ENCODE data around the gene CDC23.

The CDC23 gene

DNA sequence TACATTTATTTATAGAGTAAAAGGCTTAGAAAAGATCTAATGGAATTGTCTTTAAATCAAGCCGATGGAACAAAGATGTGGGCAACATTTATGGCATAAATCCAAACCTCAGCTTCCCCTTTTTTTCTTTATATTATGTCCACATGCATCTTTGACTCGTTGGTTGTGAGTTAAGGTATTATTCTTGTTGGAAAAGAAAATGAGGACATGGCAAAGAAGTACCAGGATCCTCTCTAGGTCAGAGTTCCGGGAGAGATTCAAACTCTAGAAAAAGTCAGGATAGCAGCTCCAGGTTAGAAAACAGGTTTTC, 73.4 kb downstream of the CDC23 start:
- no peak for DNase-seq

DNA sequence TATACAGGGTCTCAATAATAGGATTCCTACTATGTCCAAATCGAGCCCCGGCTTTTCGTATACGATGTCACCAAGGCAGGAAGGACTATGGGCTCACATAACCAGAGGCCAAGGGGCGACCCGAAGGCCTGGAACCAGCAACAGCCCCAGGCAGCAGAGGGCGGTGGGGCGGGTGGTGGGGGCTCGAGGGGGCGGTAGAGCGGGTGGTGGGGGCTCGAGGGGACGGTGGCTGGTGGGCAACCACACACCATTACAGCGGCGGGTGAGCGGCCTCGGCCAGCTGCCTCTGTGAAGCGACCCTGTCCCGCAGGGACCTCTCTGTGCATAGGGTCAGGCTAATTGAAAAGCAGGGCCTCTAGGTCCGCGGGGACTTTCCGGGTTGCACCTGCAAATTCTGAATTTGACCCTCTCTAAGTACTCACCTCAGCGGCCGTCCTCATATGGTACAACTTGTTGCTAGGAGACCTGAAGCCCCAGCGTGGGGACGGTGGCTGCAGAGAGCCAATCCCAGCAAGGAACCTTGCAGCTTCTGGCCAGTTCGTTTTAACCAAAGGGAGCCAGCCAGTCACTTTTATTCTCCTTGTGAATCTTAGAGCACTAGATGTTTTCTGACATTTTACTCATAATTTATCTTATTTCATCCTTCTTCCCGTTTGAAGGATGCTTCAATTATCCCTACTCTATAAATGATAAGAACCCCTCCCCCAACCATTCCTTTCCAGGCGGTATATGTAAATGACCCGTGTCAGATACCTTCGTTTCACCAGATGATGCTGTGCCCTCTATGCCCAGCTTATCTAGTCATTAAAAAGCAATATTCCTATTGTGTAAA, 74.0 kb downstream of the CDC23 start, which contains the start of gene NME5:
NME5 (minus strand) TSS at position 480 of the 832 bp plus-strand sequence. CDS start 648 bp downstream, outside the sequence.
- DNase-seq: no peak
